ENCODE results near the gene KCNJ12.
A peak's percentile ranks its signal among the peaks of the same experiment; 100 is the strongest.

Gene KCNJ12

DNA sequence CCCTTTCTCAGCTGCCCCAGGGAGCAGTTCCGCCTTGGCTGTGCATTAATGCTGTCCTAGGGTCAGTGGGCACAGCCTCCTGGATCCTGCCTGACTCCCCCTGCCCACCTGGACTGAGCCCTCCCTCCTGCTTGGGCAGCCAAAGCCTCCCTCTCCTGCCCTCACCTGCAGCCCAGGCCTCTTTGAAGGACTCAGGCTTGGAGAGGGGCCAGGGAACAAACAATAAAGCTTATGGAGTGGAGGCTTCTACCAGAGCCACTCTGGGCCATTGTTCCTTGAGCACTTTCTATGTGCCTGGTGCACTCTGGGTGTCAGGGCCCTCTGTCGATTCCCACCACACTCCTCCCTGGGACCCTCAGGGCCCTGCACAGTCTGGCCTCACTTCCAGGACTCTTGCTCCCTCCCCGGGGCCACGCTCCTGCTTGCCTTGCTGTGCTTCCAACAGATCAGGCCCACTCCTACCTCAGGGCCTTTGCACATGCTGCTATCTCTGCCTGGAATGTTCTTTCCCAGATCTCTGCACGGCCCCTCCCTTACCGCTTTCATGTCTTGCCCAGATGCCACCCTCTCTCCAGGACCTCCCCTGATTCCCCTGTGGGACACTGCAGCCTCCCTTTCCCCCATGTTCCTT lies 5.0 kb downstream of the KCNJ12 start:
- Histone ChIP-seq H2AFZ (ENCODE audit: low read depth, low read length) (no peak overlapping the region), H3K9ac (ENCODE audit: low read length) (no peak overlapping the region), H2BK15ac (ENCODE audit: low read depth, poor library complexity, severe bottlenecking) (no peak overlapping the region), H3K4me3 (ENCODE audit: insufficient read depth in 1 of 2, low read depth in 1 of 2, low read length in 2 of 2) (no peak overlapping the region), H3K4ac (ENCODE audit: low read depth in 1 of 2, low read length in 2 of 2) (no peak overlapping the region), H3K4me2 (ENCODE audit: low read length, poor library complexity, severe bottlenecking) (no peak overlapping the region), H4K91ac (ENCODE audit: low read length) (no peak overlapping the region), H3K36me3 (ENCODE audit: control insufficient read depth in 1 of 2, insufficient read depth in 2 of 2, low read depth in 1 of 2, low read length in 2 of 2) (peaks cover 0 to 2% of the 10 kb centered on the region in 2 experiments), H2BK120ac (ENCODE audit: low read depth, low read length) (no peak overlapping the region), H3K27ac (ENCODE audit: low read length, poor library complexity, severe bottlenecking) (no peak overlapping the region), H2AK5ac (ENCODE audit: low read length, severe bottlenecking) (no peak overlapping the region), H3K79me1 (replicated peaks; ENCODE audit: low read length, poor library complexity, severe bottlenecking) (no peaks in the 10 kb centered on the region), H3K23ac (ENCODE audit: low read length in 2 of 2) (no peak overlapping the region), H2BK5ac (ENCODE audit: low read depth, low read length, poor library complexity, severe bottlenecking) (no peak overlapping the region), H4K8ac (ENCODE audit: low read length) (no peak overlapping the region), H2BK12ac (ENCODE audit: low read length in 2 of 2) (no peak overlapping the region), H3K9me3 (ENCODE audit: control insufficient read depth, low read length) (no peaks in the 10 kb centered on the region), H3K27me3 (ENCODE audit: control insufficient read depth in 1 of 2, insufficient read depth in 1 of 2, low read length in 2 of 2) (peaks cover 8 to 60% of the 10 kb centered on the region in 2 experiments), H3K4me1 (ENCODE audit: control insufficient read depth, insufficient read depth, low read depth, low read length) (peaks cover 18% of the 10 kb centered on the region), H3K14ac (ENCODE audit: low read length in 2 of 2) (no peak overlapping the region), H3K18ac (ENCODE audit: low read depth in 1 of 2, low read length in 2 of 2) (no peak overlapping the region)
- DNase-seq = no peak
- 91% methylated on average over 6 of the region's 6 CpGs for WGBS

DNA sequence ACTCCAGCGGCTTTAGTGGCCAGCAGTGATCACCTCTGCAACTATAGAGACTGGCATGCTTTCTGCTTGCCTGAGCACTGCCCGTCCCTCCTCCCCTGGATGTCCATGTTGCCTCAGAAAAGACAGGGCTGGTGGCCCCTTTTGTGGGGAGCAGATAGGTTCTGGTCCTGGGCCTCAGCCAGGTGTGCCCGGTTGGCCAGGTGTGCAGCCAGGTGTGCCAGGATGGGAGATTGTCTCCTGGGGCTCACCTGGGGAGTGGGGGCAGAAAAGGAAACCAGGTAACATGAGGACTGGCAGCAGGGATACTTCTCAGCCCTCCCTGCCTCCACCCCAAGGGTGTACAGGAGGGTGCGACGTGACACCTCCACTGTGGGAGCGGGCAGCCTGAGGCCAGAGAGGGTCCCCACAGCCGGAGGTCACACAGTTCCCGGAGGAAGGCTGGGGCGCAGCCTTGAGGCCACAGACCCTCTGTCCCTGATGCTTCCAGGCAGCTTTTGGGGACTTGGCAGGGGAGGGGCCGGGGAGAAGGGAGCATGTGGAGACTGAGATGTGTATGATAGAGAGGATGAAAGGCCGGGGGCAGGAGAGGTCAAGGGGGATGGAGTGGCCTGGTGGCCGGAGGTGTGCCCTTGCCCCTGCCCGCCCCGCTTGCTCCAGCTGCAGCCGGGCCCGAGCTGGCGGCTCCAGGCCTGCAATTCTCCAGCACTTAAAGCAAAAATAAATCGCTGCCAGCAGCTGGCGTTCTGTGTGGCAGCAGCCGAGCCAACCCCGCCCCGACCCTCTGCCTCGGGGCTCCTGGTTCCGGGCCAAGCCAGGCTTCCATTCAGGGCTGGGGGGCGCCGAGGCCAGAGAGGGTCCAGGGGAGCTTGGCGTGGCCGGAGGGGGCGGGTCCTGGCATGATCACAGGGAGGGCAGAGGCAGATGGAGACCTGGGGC lies 6.7 kb downstream of the KCNJ12 start:
- Histone ChIP-seq H3K14ac (ENCODE audit: low read length in 2 of 2) (no peak overlapping the region), H3K4me1 (ENCODE audit: control insufficient read depth, insufficient read depth, low read depth, low read length) (peaks cover 5% of the 10 kb centered on the region), H2BK15ac (ENCODE audit: low read depth, poor library complexity, severe bottlenecking) (no peak overlapping the region), H3K27me3 (ENCODE audit: control insufficient read depth in 1 of 2, insufficient read depth in 1 of 2, low read length in 2 of 2) (peaks cover 7 to 57% of the 10 kb centered on the region in 2 experiments), H2BK12ac (ENCODE audit: low read length in 2 of 2) (no peak overlapping the region), H4K91ac (ENCODE audit: low read length) (no peak overlapping the region), H3K79me1 (replicated peaks; ENCODE audit: low read length, poor library complexity, severe bottlenecking) (no peaks in the 10 kb centered on the region), H2AK5ac (ENCODE audit: low read length, severe bottlenecking) (no peak overlapping the region), H2BK5ac (ENCODE audit: low read depth, low read length, poor library complexity, severe bottlenecking) (no peak overlapping the region), H4K8ac (ENCODE audit: low read length) (no peak overlapping the region), H3K27ac (ENCODE audit: low read length, poor library complexity, severe bottlenecking) (no peak overlapping the region), H3K4me3 (ENCODE audit: insufficient read depth in 1 of 2, low read depth in 1 of 2, low read length in 2 of 2) (no peak overlapping the region), H3K23ac (ENCODE audit: low read length in 2 of 2) (no peak overlapping the region), H3K9me3 (ENCODE audit: control insufficient read depth, low read length) (no peaks in the 10 kb centered on the region), H3K18ac (ENCODE audit: low read depth in 1 of 2, low read length in 2 of 2) (no peak overlapping the region), H2BK120ac (ENCODE audit: low read depth, low read length) (no peak overlapping the region), H2AFZ (ENCODE audit: low read depth, low read length) (no peak overlapping the region), H3K36me3 (ENCODE audit: control insufficient read depth in 1 of 2, insufficient read depth in 2 of 2, low read depth in 1 of 2, low read length in 2 of 2) (peaks cover 0 to 2% of the 10 kb centered on the region in 2 experiments), H3K9ac (ENCODE audit: low read length) (no peak overlapping the region), H3K4me2 (ENCODE audit: low read length, poor library complexity, severe bottlenecking) (no peak overlapping the region), H3K4ac (ENCODE audit: low read depth in 1 of 2, low read length in 2 of 2) (no peak overlapping the region)
- no peak for DNase-seq
- WGBS = 83% methylated on average over 29 of the region's 29 CpGs

DNA sequence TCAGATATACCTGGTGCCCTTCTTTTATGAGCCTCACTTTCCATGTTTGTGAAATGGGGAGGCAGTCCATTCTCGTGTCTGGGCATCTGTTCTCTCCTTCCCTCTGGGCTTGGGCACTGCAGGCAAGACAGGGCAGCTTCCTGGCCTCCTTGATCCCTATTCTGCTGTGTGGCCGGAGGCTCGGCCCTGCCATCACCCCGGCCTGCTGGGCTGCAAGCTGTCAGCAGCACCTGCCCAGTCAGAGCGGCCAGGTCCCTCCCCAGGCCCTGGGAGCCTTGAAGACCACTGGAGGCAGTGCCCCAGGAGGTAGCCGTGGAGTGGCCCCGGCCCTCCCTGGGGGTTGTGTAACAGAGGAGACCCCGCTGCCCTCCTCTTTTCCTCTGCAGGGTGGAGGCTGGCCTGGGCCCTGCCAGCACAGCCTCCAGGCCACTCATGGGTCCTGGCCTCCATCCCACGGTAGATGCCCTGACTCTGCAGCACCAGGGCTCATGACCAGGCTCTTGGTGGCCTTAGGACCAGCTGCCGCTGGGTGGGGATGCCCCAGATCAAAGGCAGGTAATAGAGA lies 9.2 kb downstream of the KCNJ12 start:
- H3K23ac ChIP-seq (ENCODE audit: low read length in 2 of 2) = no peak overlapping the region
- H3K36me3 ChIP-seq (ENCODE audit: control insufficient read depth in 1 of 2, insufficient read depth in 2 of 2, low read depth in 1 of 2, low read length in 2 of 2) = no peaks in the 10 kb centered on the region
- H2BK12ac ChIP-seq (ENCODE audit: low read length in 2 of 2) = no peak overlapping the region
- no peak overlapping the region for H3K14ac ChIP-seq (ENCODE audit: low read length in 2 of 2)
- H4K91ac ChIP-seq (ENCODE audit: low read length) = no peak overlapping the region
- H2AFZ ChIP-seq (ENCODE audit: low read depth, low read length) = no peak overlapping the region
- H3K79me1 ChIP-seq (replicated peaks; ENCODE audit: low read length, poor library complexity, severe bottlenecking) = no peaks in the 10 kb centered on the region
- H2BK5ac ChIP-seq (ENCODE audit: low read depth, low read length, poor library complexity, severe bottlenecking) = no peak overlapping the region
- H2AK5ac ChIP-seq (ENCODE audit: low read length, severe bottlenecking) = no peak overlapping the region
- no peaks in the 10 kb centered on the region for H3K9me3 ChIP-seq (ENCODE audit: control insufficient read depth, low read length)
- no peak overlapping the region for H3K18ac ChIP-seq (ENCODE audit: low read depth in 1 of 2, low read length in 2 of 2)
- WGBS = 76% methylated on average over 10 of the region's 10 CpGs
- no peak overlapping the region for H2BK120ac ChIP-seq (ENCODE audit: low read depth, low read length)
- H3K4ac ChIP-seq (ENCODE audit: low read depth in 1 of 2, low read length in 2 of 2) = no peak overlapping the region
- DNase-seq = no peak
- H3K27ac ChIP-seq (ENCODE audit: low read length, poor library complexity, severe bottlenecking) = no peak overlapping the region
- H2BK15ac ChIP-seq (ENCODE audit: low read depth, poor library complexity, severe bottlenecking) = no peak overlapping the region
- H3K4me1 ChIP-seq (ENCODE audit: control insufficient read depth, insufficient read depth, low read depth, low read length) = peaks cover 2% of the 10 kb centered on the region
- no peak overlapping the region for H3K9ac ChIP-seq (ENCODE audit: low read length)
- H4K8ac ChIP-seq (ENCODE audit: low read length) = no peak overlapping the region
- peak overlapping the region in 1 of 2 experiments; percentile 11 for H3K4me3 ChIP-seq (ENCODE audit: insufficient read depth in 1 of 2, low read depth in 1 of 2, low read length in 2 of 2)
- H3K4me2 ChIP-seq (ENCODE audit: low read length, poor library complexity, severe bottlenecking) = no peak overlapping the region
- H3K27me3 ChIP-seq (ENCODE audit: control insufficient read depth in 1 of 2, insufficient read depth in 1 of 2, low read length in 2 of 2) = peaks cover 2 to 67% of the 10 kb centered on the region in 2 experiments

DNA sequence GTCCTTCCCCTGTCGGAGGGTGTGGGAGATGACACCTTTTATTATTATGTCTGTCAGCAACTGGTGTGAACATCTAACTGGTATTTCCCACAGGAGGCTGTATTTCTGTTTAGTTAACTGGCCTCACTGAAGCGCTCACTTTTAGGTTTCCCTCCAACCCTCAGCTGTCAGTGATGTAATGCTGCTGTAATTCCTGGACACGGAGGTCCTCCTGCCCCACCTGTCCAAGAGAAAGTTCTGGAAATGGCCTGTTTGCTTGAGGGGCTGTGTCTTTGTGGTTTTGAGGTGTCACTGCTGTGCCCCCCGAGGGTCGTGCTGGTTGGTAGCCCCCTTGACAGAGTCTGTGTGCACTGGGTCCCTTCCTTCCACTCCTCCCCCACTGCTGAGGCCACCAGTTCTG lies 11.5 kb downstream of the KCNJ12 start:
- Histone ChIP-seq H2AFZ (ENCODE audit: low read depth, low read length) (no peak overlapping the region), H2BK15ac (ENCODE audit: low read depth, poor library complexity, severe bottlenecking) (no peak overlapping the region), H2BK5ac (ENCODE audit: low read depth, low read length, poor library complexity, severe bottlenecking) (no peak overlapping the region), H3K36me3 (ENCODE audit: control insufficient read depth in 1 of 2, insufficient read depth in 2 of 2, low read depth in 1 of 2, low read length in 2 of 2) (no peaks in the 10 kb centered on the region), H3K14ac (ENCODE audit: low read length in 2 of 2) (no peak overlapping the region), H4K8ac (ENCODE audit: low read length) (no peak overlapping the region), H3K23ac (ENCODE audit: low read length in 2 of 2) (no peak overlapping the region), H3K4me2 (ENCODE audit: low read length, poor library complexity, severe bottlenecking) (no peak overlapping the region), H2AK5ac (ENCODE audit: low read length, severe bottlenecking) (no peak overlapping the region), H3K18ac (ENCODE audit: low read depth in 1 of 2, low read length in 2 of 2) (no peak overlapping the region), H2BK120ac (ENCODE audit: low read depth, low read length) (no peak overlapping the region), H3K27me3 (ENCODE audit: control insufficient read depth in 1 of 2, insufficient read depth in 1 of 2, low read length in 2 of 2) (peaks cover 9 to 66% of the 10 kb centered on the region in 2 experiments), H3K4me3 (ENCODE audit: insufficient read depth in 1 of 2, low read depth in 1 of 2, low read length in 2 of 2) (peak overlapping the region in 1 of 2 experiments; percentile 8), H3K9me3 (ENCODE audit: control insufficient read depth, low read length) (no peaks in the 10 kb centered on the region), H4K91ac (ENCODE audit: low read length) (no peak overlapping the region), H3K27ac (ENCODE audit: low read length, poor library complexity, severe bottlenecking) (no peak overlapping the region), H2BK12ac (ENCODE audit: low read length in 2 of 2) (no peak overlapping the region), H3K4ac (ENCODE audit: low read depth in 1 of 2, low read length in 2 of 2) (no peak overlapping the region), H3K4me1 (ENCODE audit: control insufficient read depth, insufficient read depth, low read depth, low read length) (peaks cover 13% of the 10 kb centered on the region), H3K9ac (ENCODE audit: low read length) (no peak overlapping the region), H3K79me1 (replicated peaks; ENCODE audit: low read length, poor library complexity, severe bottlenecking) (no peaks in the 10 kb centered on the region)
- 74% methylated on average over 5 of the region's 5 CpGs for WGBS
- no peak for DNase-seq

Data from mesenchymal stem cell (in vitro differentiated cells and primary cell).